CD4-positive, alpha-beta T cell (primary cell): Measurements from ENCODE around the gene PITPNC1. TPM values are rescaled to one million over a fixed set of nuclear protein-coding genes. Genes with fewer than 3 reads are reported as not detected.
A peak's percentile ranks its signal among the peaks of the same experiment; 100 is the strongest.
"Not testable (repeated sequence)": the region's sequence is repeated elsewhere in the genome, so short reads cannot be mapped to it uniquely, and the experiment has no call there.

Source experiments
- ATAC-seq: fragments of 200-7000 bp; cut with Tn5 transposase; one replicate; pipeline ENCODE4 v1.10.0; 2022; ENCODE audit warnings: mild to moderate bottlenecking; ENCODE audit not compliant: poor library complexity
- CTCF ChIA-PET: fragments of 350-600 bp; sonication (Branson Sonifier 250); formaldehyde crosslinking; loops from one replicate; lab custom pipeline; 2021; ENCODE audit warnings: antibody characterized with exemption, inconsistent platforms; lab: Charles Lee
- POLR2A ChIA-PET: fragments of 350-600 bp; sonication (Branson Sonifier 250); formaldehyde crosslinking; loops from one replicate; lab custom pipeline; 2021; ENCODE audit warnings: antibody characterized with exemption, inconsistent platforms; lab: Charles Lee
- DNase-seq, 14 experiments: peaks; one replicate each; pipeline ENCODE4 v3.0.0-alpha.2; 2013 to 2020; ENCODE audit warnings: mixed read lengths in 2 of 14
- H3K27ac ChIP-seq, 2 donors: one replicate each; pipeline versions ENCODE4 v1.5.1 to v1.7.0; 2013; ENCODE audit warnings: low read length in 2 of 2, low read depth in 1 of 2, mild to moderate bottlenecking in 1 of 2
- H3K27me3 ChIP-seq, 2 experiments: 1 replicate in 1 of 2; 2 replicates in 1 of 2; pipeline versions ENCODE4 v1.6.1 to v1.7.0; 2013; ENCODE audit warnings: low read length in 2 of 2, control low read depth in 1 of 2, mild to moderate bottlenecking in 1 of 2, moderate library complexity in 1 of 2; ENCODE audit not compliant: insufficient read depth in 2 of 2, control insufficient read depth in 1 of 2
- H3K36me3 ChIP-seq: one replicate; pipeline ENCODE4 v1.6.1; 2013; ENCODE audit warnings: low read length, control low read depth; ENCODE audit not compliant: insufficient read depth
- H3K4me1 ChIP-seq: one replicate; pipeline ENCODE4 v1.6.1; 2013; ENCODE audit warnings: low read length, control low read depth; ENCODE audit not compliant: insufficient read depth
- H3K4me3 ChIP-seq: one replicate; pipeline ENCODE4 v1.5.1; 2013; ENCODE audit warnings: mild to moderate bottlenecking, low read length, moderate library complexity
- H3K9me3 ChIP-seq, 2 experiments: 1 replicate in 1 of 2; 2 replicates in 1 of 2; pipeline versions ENCODE4 v1.6.1 to v1.7.0; 2013; ENCODE audit warnings: low read length in 2 of 2, mild to moderate bottlenecking in 2 of 2, control low read depth in 1 of 2, moderate library complexity in 1 of 2; ENCODE audit not compliant: control insufficient read depth in 1 of 2, insufficient read depth in 1 of 2
- H3K27ac Mint-ChIP-seq: one replicate; pipeline ENCODE4 v1.8.0; 2020; ENCODE audit warnings: mixed read lengths
- H3K27me3 Mint-ChIP-seq: one replicate; pipeline ENCODE4 v1.8.0; 2021; ENCODE audit warnings: mixed read lengths
- H3K36me3 Mint-ChIP-seq: one replicate; pipeline ENCODE4 v1.8.0; 2021; ENCODE audit warnings: low read depth, mixed read lengths
- H3K4me1 Mint-ChIP-seq: one replicate; pipeline ENCODE4 v1.8.0; 2021; ENCODE audit warnings: low read depth, mixed read lengths
- H3K4me3 Mint-ChIP-seq: one replicate; pipeline ENCODE4 v1.8.0; 2020; ENCODE audit warnings: mild to moderate bottlenecking, mixed read lengths
- H3K9me3 Mint-ChIP-seq: one replicate; pipeline ENCODE4 v1.8.0; 2020; ENCODE audit warnings: mixed read lengths
- CTCF ChIP-seq: fragments of 200-600 bp; IDR thresholded peaks from one replicate; pipeline ENCODE4 v1.8.0; 2022; ENCODE audit warnings: antibody characterized with exemption, mild to moderate bottlenecking
- intact Hi-C, 2 experiments: fragments of 100-400 bp; cut with DNase I in 1 of 2; cut with micrococcal nuclease in 1 of 2; formaldehyde crosslinking; loops; one replicate each; pipeline versions ENCODE4 v1.15.1 to v1.9.0; 2023 to 2025; cut with DNase I, micrococcal nuclease
- total RNA-seq, 174 experiments: library from RNA in 2 of 174; stranded (reverse) in 2 of 174; gene quantifications; one replicate each; pipeline ENCODE4 v1.2.3 and lab custom pipeline; 2021 to 2026

The PITPNC1 gene
- total RNA-seq, 2 experiments from 2014 or later = 80.2 to 83.4 TPM

DNA sequence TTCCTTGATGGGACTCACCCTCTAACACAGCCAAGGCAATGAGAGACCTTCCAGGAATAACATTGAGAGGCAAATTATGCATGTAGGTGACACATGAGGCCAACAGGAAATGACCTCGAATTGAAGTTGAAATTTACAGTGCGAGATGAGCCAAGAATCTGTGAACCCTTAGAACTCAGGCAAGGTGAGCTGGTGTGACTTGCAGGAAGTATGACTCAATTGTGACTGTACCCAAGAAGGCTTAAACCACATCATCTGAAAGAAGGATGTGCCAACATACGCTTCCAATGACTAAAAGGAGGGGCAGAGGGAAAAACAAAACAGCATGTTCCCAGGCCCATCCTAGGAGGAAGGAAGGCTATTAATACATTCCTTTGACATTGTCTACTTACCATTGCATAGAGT is 44.8 kb downstream of the PITPNC1 start:
- Histone ChIP-seq H3K9me3 (no peaks in the 10 kb centered on the region), H3K27me3 (no peaks in the 10 kb centered on the region), H3K36me3 (no peaks in the 10 kb centered on the region), H3K27ac (peak overlapping the region; percentile 68 to 88), H3K4me1 (peaks cover 80% of the 10 kb centered on the region), H3K4me3 (no peak overlapping the region)
- POLR2A ChIA-PET = interaction anchor here (0.8 to 4.4 kb wide), 18 partner anchors 9 to 53 kb away, joined by 3 to 71 read pairs (median 6); partner anchors contain the start of gene PITPNC1
- Mint-ChIP-seq H3K36me3 (peaks cover 17% of the 10 kb centered on the region), H3K4me3 (peak overlapping the region; percentile 16), H3K4me1 (peaks cover 90% of the 10 kb centered on the region), H3K27me3 (no peaks in the 10 kb centered on the region), H3K9me3 (no peaks in the 10 kb centered on the region), H3K27ac (peak overlapping the region; percentile 87)
- peak in 11 of 14 experiments; percentile 22 to 94 (median 61) for DNase-seq
- CTCF ChIA-PET = interaction anchor here (0.9 to 3.8 kb wide), 6 partner anchors 10 to 53 kb away, joined by 4 to 35 read pairs (median 8); no protein-coding TSS in a partner anchor
- intact Hi-C loops = loop anchor here (1.0 to 10.0 kb wide), 8 partner anchors 11 to 53 kb away; no protein-coding TSS in a partner anchor
- ATAC-seq = peak; percentile 93
- no peak for TF ChIP-seq CTCF

GRCh38 chr17:67422296-67422695 is 45.2 kb downstream of the PITPNC1 start:
- peak overlapping the region; percentile 87 for H3K27ac Mint-ChIP-seq
- H3K27ac ChIP-seq = peak overlapping the region; percentile 68 to 88
- H3K4me3 Mint-ChIP-seq = peak overlapping the region; percentile 53
- H3K36me3 Mint-ChIP-seq = peaks cover 18% of the 10 kb centered on the region
- intact Hi-C loops = loop anchor here (1.0 to 10.0 kb wide), 8 partner anchors 11 to 53 kb away; no protein-coding TSS in a partner anchor
- DNase-seq (peak in 11 of 14 experiments; percentile 21 to 67 (median 41)), ATAC-seq (peak; percentile 61)
- not testable (repeated sequence) for H3K4me3 ChIP-seq, H3K27me3 Mint-ChIP-seq, H3K27me3 ChIP-seq, H3K9me3 ChIP-seq, H3K36me3 ChIP-seq, H3K9me3 Mint-ChIP-seq
- ChIA-PET CTCF (interaction anchor here (0.9 to 3.8 kb wide), 7 partner anchors 10 to 53 kb away, joined by 3 to 35 read pairs (median 4); no protein-coding TSS in a partner anchor), POLR2A (interaction anchor here (0.8 to 4.4 kb wide), 17 partner anchors 10 to 52 kb away, joined by 3 to 71 read pairs (median 6); partner anchors contain the start of gene PITPNC1)
- H3K4me1 ChIP-seq = peaks cover 78% of the 10 kb centered on the region
- peaks cover 93% of the 10 kb centered on the region for H3K4me1 Mint-ChIP-seq

DNA sequence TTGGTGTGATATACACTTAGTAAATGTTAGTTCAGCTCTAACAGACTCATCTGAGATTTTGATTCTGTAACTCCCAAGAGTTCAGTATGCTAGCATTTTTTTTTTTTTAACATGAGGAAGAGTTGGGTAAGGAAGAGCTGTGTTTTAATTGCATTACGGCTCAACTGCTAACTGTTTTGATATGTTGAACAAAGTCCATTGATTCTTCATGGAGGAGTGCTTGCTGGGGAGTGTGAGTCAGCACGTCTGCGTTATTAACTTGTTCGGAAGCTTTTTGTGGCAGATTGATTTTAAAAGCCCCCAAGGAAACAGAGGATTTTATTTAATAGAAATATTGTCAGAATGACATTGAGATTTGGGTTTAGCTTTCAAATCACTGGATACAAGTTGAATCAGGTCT is 45.8 kb downstream of the PITPNC1 start:
- Histone ChIP-seq H3K4me3 (no peak overlapping the region), H3K27ac (peak overlapping the region; percentile 68 to 88), H3K9me3 (no peaks in the 10 kb centered on the region), H3K4me1 (peaks cover 75% of the 10 kb centered on the region), H3K36me3 (peaks cover 6% of the 10 kb centered on the region), H3K27me3 (no peaks in the 10 kb centered on the region)
- POLR2A ChIA-PET = interaction anchor here (0.6 to 4.4 kb wide), 10 partner anchors 10 to 54 kb away, joined by 3 to 71 read pairs (median 7); no protein-coding TSS in a partner anchor
- no peak for DNase-seq
- intact Hi-C loops = loop anchor here (1.0 to 10.0 kb wide), 8 partner anchors 10 to 52 kb away; no protein-coding TSS in a partner anchor
- peak overlapping the region; percentile 26 for H3K4me3 Mint-ChIP-seq
- ATAC-seq = no peak
- H3K36me3 Mint-ChIP-seq = peaks cover 22% of the 10 kb centered on the region
- TF ChIP-seq CTCF = no peak
- H3K27me3 Mint-ChIP-seq = no peaks in the 10 kb centered on the region
- no peaks in the 10 kb centered on the region for H3K9me3 Mint-ChIP-seq
- CTCF ChIA-PET = interaction anchor here (1.3 to 3.8 kb wide), 5 partner anchors 11 to 52 kb away, joined by 3 to 35 read pairs (median 11); no protein-coding TSS in a partner anchor
- H3K27ac Mint-ChIP-seq = peak overlapping the region; percentile 87
- peaks cover 94% of the 10 kb centered on the region for H3K4me1 Mint-ChIP-seq
